Endodermal cell (in vitro differentiated cells): ENCODE data around the gene RADIL. TPM values are rescaled to one million over a fixed set of nuclear protein-coding genes. Genes with fewer than 3 reads are reported as not detected.
A peak's percentile ranks its signal among the peaks of the same experiment; 100 is the strongest.

Experiments
- DNase-seq: peaks from one replicate; pipeline ENCODE4 v3.0.0-alpha.2; 2017
- H3K27ac ChIP-seq: 2 replicates; pipeline ENCODE4 v1.5.1; 2013; ENCODE audit warnings: mild to moderate bottlenecking, low read depth, low read length, moderate library complexity
- H3K27me3 ChIP-seq: 2 replicates; pipeline ENCODE4 v1.6.1; 2013; ENCODE audit warnings: mild to moderate bottlenecking, low read length, moderate library complexity; ENCODE audit not compliant: insufficient read depth, control insufficient read depth, poor library complexity, severe bottlenecking
- H3K36me3 ChIP-seq: 2 replicates; pipeline ENCODE4 v1.7.0; 2013; ENCODE audit warnings: mild to moderate bottlenecking, low read length, moderate library complexity; ENCODE audit not compliant: control insufficient read depth, insufficient read depth
- H3K4me1 ChIP-seq: one replicate; pipeline ENCODE4 v1.7.0; 2013; ENCODE audit warnings: low read length; ENCODE audit not compliant: control insufficient read depth, insufficient read depth
- H3K4me3 ChIP-seq: 2 replicates; pipeline ENCODE4 v1.5.1; 2013; ENCODE audit warnings: mild to moderate bottlenecking, low read length, moderate library complexity
- H3K9ac ChIP-seq: 2 replicates; pipeline ENCODE4 v1.6.1; 2013; ENCODE audit warnings: mild to moderate bottlenecking, low read length, moderate library complexity; ENCODE audit not compliant: poor library complexity, severe bottlenecking; ENCODE audit errors: extremely low read depth
- H3K9me3 ChIP-seq: 2 replicates; pipeline ENCODE4 v1.6.1; 2013; ENCODE audit warnings: mild to moderate bottlenecking, low read length, moderate library complexity; ENCODE audit not compliant: control insufficient read depth
- H3K27ac Mint-ChIP-seq: 2 replicates; pipeline ENCODE4 v1.8.0; 2020; ENCODE audit warnings: mixed read lengths
- H3K27me3 Mint-ChIP-seq: 2 replicates; pipeline ENCODE4 v1.8.0; 2021; ENCODE audit warnings: mild to moderate bottlenecking, mixed read lengths; ENCODE audit not compliant: insufficient read depth
- H3K36me3 Mint-ChIP-seq: 2 replicates; pipeline ENCODE4 v1.8.0; 2020; ENCODE audit warnings: low read depth, mixed read lengths
- H3K4me1 Mint-ChIP-seq: 2 replicates; pipeline ENCODE4 v1.8.0; 2020; ENCODE audit warnings: mixed read lengths
- H3K4me3 Mint-ChIP-seq: 2 replicates; pipeline ENCODE4 v1.8.0; 2020; ENCODE audit warnings: mild to moderate bottlenecking, moderate library complexity, mixed read lengths
- H3K9me3 Mint-ChIP-seq: 2 replicates; pipeline ENCODE4 v1.8.0; 2020; ENCODE audit warnings: mild to moderate bottlenecking, mixed read lengths
- WGBS, 2 experiments: methylation state at CpG; one replicate each; pipeline versions ENCODE4 v1.1.5 to v1.1.7; 2013; ENCODE audit warnings: missing lambda C conversion rate in 2 of 2, mixed read lengths in 1 of 2; ENCODE audit not compliant: insufficient coverage in 1 of 2, insufficient read length in 1 of 2; 5-methylcytosine and 5-hydroxymethylcytosine counted together
- total RNA-seq, 2 donors: library from RNA; stranded (reverse); fragmentation: NEBNext Ultra II Directional in 1 of 2; extraction: Animal tissue kit (Norgen Biotek cat#: 25700) in 1 of 2; gene quantifications; 2 replicates in 1 of 2; 3 replicates in 1 of 2; pipeline ENCODE4 v1.2.1, GENCODE V29; 2021
- TF ChIP-seq, protein P1 (sequence below): fragments of 200-600 bp; sonication (generic); conservative IDR thresholded peaks from 2 replicates; pipeline ENCODE4 v1.5.0; 2021; ENCODE audit warnings: antibody characterized with exemption, mild to moderate bottlenecking

Gene RADIL
- total RNA-seq, 2 donors from 2014 or later: 34.9 to 47.6 TPM

DNA sequence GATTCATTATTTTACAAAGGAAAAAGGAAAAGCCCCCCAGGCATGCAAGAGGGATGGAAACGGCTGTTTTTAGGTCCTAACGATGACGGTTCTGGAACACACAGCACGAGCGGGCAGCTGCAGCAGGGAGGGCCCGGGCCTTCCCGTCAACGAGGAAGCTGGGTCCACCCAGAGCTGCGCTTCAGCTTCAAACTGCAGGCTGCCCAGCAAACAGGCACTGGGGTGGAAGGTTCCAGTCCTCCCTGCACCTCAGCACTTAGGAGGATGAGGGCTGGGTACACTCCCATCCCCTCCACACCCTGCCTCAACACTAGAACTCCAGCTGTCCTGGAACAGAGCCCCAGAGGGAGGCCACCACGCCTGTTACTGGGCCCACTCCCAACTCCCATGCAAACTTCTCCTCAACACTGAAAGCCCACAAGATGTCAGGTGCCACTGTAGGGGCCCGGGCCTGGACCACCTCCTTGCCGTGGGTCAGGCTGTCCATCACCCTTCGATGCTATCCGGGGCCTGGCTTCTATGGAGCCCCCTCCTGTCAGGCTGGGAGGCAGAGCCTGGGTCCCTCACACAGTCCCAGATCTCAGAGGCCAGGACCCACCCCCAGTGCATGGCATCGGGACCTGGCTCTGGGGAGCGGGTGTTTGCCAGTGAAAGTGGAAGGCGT is 54.7 kb downstream of the RADIL start:
- H3K4me1 ChIP-seq: no peaks in the 10 kb centered on the region
- Mint-ChIP-seq H3K27ac (no peak overlapping the region), H3K9me3 (no peaks in the 10 kb centered on the region), H3K4me1 (peaks cover 3% of the 10 kb centered on the region), H3K4me3 (no peak overlapping the region), H3K27me3 (no peaks in the 10 kb centered on the region), H3K36me3 (peaks cover 54% of the 10 kb centered on the region)
- TF ChIP-seq, protein P1, sequence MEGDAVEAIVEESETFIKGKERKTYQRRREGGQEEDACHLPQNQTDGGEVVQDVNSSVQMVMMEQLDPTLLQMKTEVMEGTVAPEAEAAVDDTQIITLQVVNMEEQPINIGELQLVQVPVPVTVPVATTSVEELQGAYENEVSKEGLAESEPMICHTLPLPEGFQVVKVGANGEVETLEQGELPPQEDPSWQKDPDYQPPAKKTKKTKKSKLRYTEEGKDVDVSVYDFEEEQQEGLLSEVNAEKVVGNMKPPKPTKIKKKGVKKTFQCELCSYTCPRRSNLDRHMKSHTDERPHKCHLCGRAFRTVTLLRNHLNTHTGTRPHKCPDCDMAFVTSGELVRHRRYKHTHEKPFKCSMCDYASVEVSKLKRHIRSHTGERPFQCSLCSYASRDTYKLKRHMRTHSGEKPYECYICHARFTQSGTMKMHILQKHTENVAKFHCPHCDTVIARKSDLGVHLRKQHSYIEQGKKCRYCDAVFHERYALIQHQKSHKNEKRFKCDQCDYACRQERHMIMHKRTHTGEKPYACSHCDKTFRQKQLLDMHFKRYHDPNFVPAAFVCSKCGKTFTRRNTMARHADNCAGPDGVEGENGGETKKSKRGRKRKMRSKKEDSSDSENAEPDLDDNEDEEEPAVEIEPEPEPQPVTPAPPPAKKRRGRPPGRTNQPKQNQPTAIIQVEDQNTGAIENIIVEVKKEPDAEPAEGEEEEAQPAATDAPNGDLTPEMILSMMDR: no peak
- no peak overlapping the region for H3K4me3 ChIP-seq
- WGBS, 2 experiments: 89 to 96% methylated on average over 11 to 17 of the region's 17 CpGs
- H3K9me3 ChIP-seq: no peaks in the 10 kb centered on the region
- H3K27me3 ChIP-seq: no peaks in the 10 kb centered on the region
- peaks cover 9% of the 10 kb centered on the region for H3K36me3 ChIP-seq
- H3K9ac ChIP-seq: no peak overlapping the region
- no peak overlapping the region for H3K27ac ChIP-seq
- no peak for DNase-seq

DNA sequence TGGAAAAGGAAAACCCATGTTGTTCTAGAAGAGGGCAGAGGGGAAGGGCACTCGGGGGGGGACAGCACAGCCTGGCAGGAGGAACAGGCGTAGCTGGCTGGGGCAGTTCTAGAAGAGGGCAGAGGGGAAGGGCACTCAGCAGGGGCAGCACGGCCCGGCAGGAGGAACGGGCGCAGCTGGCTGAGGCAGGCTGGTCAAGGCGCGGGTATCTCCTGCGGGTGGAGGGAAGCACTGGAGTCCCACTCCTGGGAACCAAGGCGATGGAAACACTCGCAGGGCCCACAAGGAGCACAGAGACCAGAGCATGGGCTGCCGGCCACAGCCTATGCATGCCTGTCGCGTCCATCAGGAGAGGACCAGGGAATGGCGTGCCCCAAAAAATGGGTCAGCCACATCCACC is 58.4 kb downstream of the RADIL start:
- TF ChIP-seq, protein P1: no peak
- Mint-ChIP-seq H3K36me3 (peaks cover 28% of the 10 kb centered on the region), H3K27ac (no peak overlapping the region), H3K27me3 (no peaks in the 10 kb centered on the region), H3K9me3 (no peaks in the 10 kb centered on the region), H3K4me3 (no peak overlapping the region), H3K4me1 (peaks cover 2% of the 10 kb centered on the region)
- Histone ChIP-seq H3K27ac (no peak overlapping the region), H3K4me1 (no peaks in the 10 kb centered on the region), H3K27me3 (no peaks in the 10 kb centered on the region), H3K4me3 (no peak overlapping the region), H3K9ac (no peak overlapping the region), H3K9me3 (no peaks in the 10 kb centered on the region), H3K36me3 (peaks cover 9% of the 10 kb centered on the region)
- DNase-seq: no peak
- 93 to 94% methylated on average over 14 to 15 of the region's 15 CpGs for WGBS, 2 experiments

DNA sequence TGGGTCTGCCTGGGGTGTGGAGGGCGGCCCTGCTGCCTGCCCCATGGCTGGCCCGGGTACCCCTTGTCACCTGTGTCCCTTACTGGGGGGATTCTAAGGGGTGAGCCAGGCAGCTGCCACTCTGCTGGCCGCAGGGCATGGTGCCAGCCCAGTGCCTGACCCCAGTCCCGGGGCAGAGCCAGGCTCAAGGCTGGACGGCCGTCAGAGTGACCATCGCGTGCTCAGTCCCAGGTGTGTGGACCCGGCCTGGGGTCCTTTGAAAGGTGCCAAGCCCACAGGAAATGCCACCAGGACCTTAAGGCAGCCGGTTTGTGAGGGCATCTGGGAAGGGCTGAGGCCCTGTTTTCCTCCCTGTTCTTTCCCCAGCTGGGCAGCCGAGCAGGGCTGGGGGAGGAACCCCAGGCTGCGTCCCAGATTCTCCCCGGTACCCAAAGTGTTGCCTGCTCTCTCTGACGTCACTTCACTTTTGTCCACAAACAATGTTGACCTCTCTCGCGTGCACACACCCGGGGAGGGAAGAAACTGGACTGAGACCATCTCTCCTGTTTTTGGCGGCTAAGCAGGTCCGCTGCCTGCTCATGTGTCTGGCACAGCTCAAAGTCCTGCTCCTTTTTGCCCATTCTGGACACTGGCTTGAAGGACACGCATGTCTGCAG is 59.3 kb downstream of the RADIL start:
- TF ChIP-seq, protein P1: no peak
- Histone ChIP-seq H3K4me3 (no peak overlapping the region), H3K27ac (no peak overlapping the region), H3K36me3 (peaks cover 1% of the 10 kb centered on the region), H3K4me1 (no peaks in the 10 kb centered on the region), H3K9ac (no peak overlapping the region), H3K9me3 (no peaks in the 10 kb centered on the region), H3K27me3 (no peaks in the 10 kb centered on the region)
- DNase-seq: peak; percentile 33
- Mint-ChIP-seq H3K4me1 (no peaks in the 10 kb centered on the region), H3K4me3 (no peak overlapping the region), H3K27me3 (no peaks in the 10 kb centered on the region), H3K9me3 (no peaks in the 10 kb centered on the region), H3K36me3 (peaks cover 20% of the 10 kb centered on the region), H3K27ac (no peak overlapping the region)
- WGBS, 2 experiments: 90 to 93% methylated on average over 18 to 20 of the region's 20 CpGs
